Mesothelial cell of epicardium (in vitro differentiated cells): Measurements from ENCODE around the gene FIGNL2. TPM values are rescaled to one million over a fixed set of nuclear protein-coding genes. Genes with fewer than 3 reads are reported as not detected.

Experiments used
- DNase-seq, 2 experiments: peaks; one replicate each; pipeline ENCODE4 v3.0.0; 2021; ENCODE audit warnings: low spot score in 2 of 2; ENCODE audit not compliant: unreplicated experiment in 2 of 2
- H3K27ac Mint-ChIP-seq: 2 replicates; pipeline ENCODE4 v1.8.0; 2021; ENCODE audit warnings: mixed read lengths
- H3K27me3 Mint-ChIP-seq: 2 replicates; pipeline ENCODE4 v1.8.0; 2021; ENCODE audit warnings: low read depth, mixed read lengths
- H3K36me3 Mint-ChIP-seq: 2 replicates; pipeline ENCODE4 v1.8.0; 2021; ENCODE audit warnings: mixed read lengths
- H3K4me1 Mint-ChIP-seq: 2 replicates; pipeline ENCODE4 v1.8.0; 2021; ENCODE audit warnings: mixed read lengths
- H3K4me3 Mint-ChIP-seq: 2 replicates; pipeline ENCODE4 v1.8.0; 2021; ENCODE audit warnings: mild to moderate bottlenecking, moderate library complexity, mixed read lengths
- H3K9me3 Mint-ChIP-seq: 2 replicates; pipeline ENCODE4 v1.8.0; 2021; ENCODE audit warnings: mixed read lengths
- total RNA-seq: library from RNA; stranded (reverse); gene quantifications from 3 replicates; pipeline ENCODE4 v1.2.1, GENCODE V29; 2021
- TF ChIP-seq, protein P1 (sequence below): fragments of 200-600 bp; sonication (generic); IDR thresholded peaks from one replicate; pipeline ENCODE4 v1.5.0; 2021; ENCODE audit warnings: antibody characterized with exemption; ENCODE audit not compliant: unreplicated experiment

FIGNL2 gene
- total RNA-seq, 1 donor from 2014 or later: 5.2 TPM

- H3K27ac Mint-ChIP-seq: no peak overlapping the region
- H3K9me3 Mint-ChIP-seq: no peaks in the 10 kb centered on the region
- TF ChIP-seq, protein P1, sequence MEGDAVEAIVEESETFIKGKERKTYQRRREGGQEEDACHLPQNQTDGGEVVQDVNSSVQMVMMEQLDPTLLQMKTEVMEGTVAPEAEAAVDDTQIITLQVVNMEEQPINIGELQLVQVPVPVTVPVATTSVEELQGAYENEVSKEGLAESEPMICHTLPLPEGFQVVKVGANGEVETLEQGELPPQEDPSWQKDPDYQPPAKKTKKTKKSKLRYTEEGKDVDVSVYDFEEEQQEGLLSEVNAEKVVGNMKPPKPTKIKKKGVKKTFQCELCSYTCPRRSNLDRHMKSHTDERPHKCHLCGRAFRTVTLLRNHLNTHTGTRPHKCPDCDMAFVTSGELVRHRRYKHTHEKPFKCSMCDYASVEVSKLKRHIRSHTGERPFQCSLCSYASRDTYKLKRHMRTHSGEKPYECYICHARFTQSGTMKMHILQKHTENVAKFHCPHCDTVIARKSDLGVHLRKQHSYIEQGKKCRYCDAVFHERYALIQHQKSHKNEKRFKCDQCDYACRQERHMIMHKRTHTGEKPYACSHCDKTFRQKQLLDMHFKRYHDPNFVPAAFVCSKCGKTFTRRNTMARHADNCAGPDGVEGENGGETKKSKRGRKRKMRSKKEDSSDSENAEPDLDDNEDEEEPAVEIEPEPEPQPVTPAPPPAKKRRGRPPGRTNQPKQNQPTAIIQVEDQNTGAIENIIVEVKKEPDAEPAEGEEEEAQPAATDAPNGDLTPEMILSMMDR: no peak
- H3K36me3 Mint-ChIP-seq: no peaks in the 10 kb centered on the region
- DNase-seq: no peak
- H3K4me3 Mint-ChIP-seq: peak overlapping the region; percentile 70
- H3K4me1 Mint-ChIP-seq: peaks cover 68% of the 10 kb centered on the region
- peaks cover 24% of the 10 kb centered on the region for H3K27me3 Mint-ChIP-seq
Measured at GRCh38 chr12:51868821-51869495, 20.4 kb upstream of the FIGNL2 start.

DNA sequence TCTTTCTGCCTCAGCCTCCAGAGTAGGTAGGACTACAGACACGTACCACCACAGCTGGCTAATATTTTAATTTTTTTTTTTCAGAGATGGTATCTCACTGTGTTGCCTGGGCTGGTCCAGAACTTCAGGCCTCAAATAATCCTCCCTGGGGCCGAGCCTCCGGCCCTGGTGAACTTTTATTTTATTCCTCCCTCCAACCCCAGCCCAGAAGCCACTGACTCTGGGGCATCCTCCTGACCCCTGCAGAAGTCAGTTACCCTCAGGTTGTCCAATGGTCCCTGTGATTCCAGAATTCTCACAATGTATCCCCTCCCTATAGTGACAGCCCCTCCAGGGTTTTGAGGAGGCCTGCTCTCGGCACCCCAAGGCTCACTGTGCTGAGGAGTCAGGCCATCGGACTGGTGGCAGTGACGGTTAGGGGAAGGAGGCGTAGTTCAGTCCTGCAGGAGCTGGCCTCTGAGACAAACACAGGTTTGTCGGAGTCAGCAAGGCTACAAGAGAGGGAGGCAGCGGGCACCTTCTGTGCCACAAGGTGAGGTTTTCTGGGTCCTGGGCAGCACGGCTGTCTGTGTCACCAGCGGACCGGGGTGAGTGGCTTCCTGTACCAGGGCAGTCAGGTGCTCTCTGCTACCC lies 19.4 kb upstream of the FIGNL2 start:
- Mint-ChIP-seq H3K36me3 (no peaks in the 10 kb centered on the region), H3K4me3 (peak overlapping the region; percentile 70), H3K4me1 (peaks cover 72% of the 10 kb centered on the region), H3K9me3 (no peaks in the 10 kb centered on the region), H3K27ac (no peak overlapping the region), H3K27me3 (peaks cover 26% of the 10 kb centered on the region)
- TF ChIP-seq, protein P1: no peak
- no peak for DNase-seq

GRCh38 chr12:51867371-51867770 lies 18.9 kb upstream of the FIGNL2 start:
- Mint-ChIP-seq H3K4me3 (no peak overlapping the region), H3K9me3 (no peaks in the 10 kb centered on the region), H3K36me3 (no peaks in the 10 kb centered on the region), H3K4me1 (peaks cover 68% of the 10 kb centered on the region), H3K27ac (no peak overlapping the region), H3K27me3 (peaks cover 26% of the 10 kb centered on the region)
- DNase-seq: no peak
- TF ChIP-seq, protein P1: no peak

- no peak overlapping the region for H3K4me3 Mint-ChIP-seq
- H3K9me3 Mint-ChIP-seq: no peaks in the 10 kb centered on the region
- H3K27me3 Mint-ChIP-seq: peaks cover 29% of the 10 kb centered on the region
- DNase-seq: no peak
- peaks cover 64% of the 10 kb centered on the region for H3K4me1 Mint-ChIP-seq
- no peaks in the 10 kb centered on the region for H3K36me3 Mint-ChIP-seq
- TF ChIP-seq, protein P1: no peak
- H3K27ac Mint-ChIP-seq: no peak overlapping the region
Measured at GRCh38 chr12:51866762-51867161, 18.2 kb upstream of the FIGNL2 start.

GRCh38 chr12:51866324-51866723 lies 17.8 kb upstream of the FIGNL2 start:
- TF ChIP-seq, protein P1: no peak
- Mint-ChIP-seq H3K4me1 (peaks cover 60% of the 10 kb centered on the region), H3K27ac (no peak overlapping the region), H3K27me3 (peaks cover 33% of the 10 kb centered on the region), H3K9me3 (no peaks in the 10 kb centered on the region), H3K4me3 (peak overlapping the region; percentile 8), H3K36me3 (no peaks in the 10 kb centered on the region)
- DNase-seq: no peak
